Measurements from ENCODE around the gene MAN1C1.

- TF ChIP-seq POLR2A (IDR thresholded peaks at IDR 0.05; ENCODE audit: extremely low read depth, insufficient read length) (no peak), CTCF (IDR thresholded peaks at IDR 0.05; ENCODE audit: low read depth, low read length) (no peak)
Observed at GRCh38 chr1:25818569-25818968, 202.0 kb downstream of the MAN1C1 start.

All from NB4 (cell line).